NCI-H2196 treated with DMSO at 0.1 percent for 48 hours (cell line): ENCODE data around the gene KCNMB3.

ENCODE experiments used
- DNase-seq: peaks from one replicate; lab custom pipeline; 2025; ENCODE audit not compliant: unreplicated experiment; lab: John Stamatoyannopoulos, UW

The KCNMB3 gene

GRCh38 chr3:179200790-179201189 lies 50.1 kb downstream of the KCNMB3 start:
- DNase-seq: no peak

DNA sequence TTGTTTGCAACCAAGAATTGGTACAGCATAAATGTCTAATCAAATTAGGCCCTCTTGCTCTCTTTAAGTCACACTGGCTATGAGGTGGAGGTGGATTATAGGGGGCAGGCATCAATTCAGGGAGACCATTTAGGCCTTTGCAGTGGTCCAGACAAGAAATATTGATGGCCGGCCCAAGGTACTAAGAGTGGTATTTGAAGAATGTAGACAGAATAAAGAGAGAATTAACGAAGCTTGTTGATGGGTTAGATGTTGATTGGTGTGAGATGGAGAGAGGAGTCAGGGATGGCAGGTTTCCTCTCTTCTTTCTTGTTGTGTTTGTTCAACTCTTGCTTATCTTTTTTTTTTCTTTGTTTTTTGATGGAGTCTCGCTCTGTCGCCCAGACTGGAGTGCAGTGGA lies 54.2 kb downstream of the KCNMB3 start:
- no peak for DNase-seq

GRCh38 chr3:179196098-179196497 lies 54.8 kb downstream of the KCNMB3 start:
- DNase-seq: no peak

DNA sequence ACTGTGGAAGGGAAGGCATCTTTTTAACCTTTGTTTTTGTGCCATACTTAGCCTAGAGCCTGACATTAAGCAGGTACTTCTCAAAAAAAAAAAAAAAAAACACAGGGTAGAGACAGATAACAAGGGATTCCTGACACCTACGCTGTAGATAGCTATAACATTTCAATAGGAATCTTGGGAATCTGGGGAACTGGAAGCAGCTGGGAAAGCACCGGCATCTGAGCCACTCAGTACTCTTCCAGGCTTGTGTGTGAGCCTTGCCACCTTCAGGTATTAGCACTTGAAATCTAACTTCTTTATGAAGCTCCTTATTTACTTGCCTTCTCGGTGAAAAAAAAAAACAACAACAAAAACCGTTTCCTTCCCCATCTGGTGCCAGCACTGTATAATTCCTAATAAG lies 56.0 kb downstream of the KCNMB3 start:
- no peak for DNase-seq
